NB4 (cell line): ENCODE measurements around the gene NPAS2.

Experiments used
- DNase-seq: peaks from one replicate; pipeline ENCODE4 v3.0.0; 2010; ENCODE audit warnings: low read depth
- H3K4me3 ChIP-seq: one replicate; pipeline ENCODE4 v1.5.1; 2011; ENCODE audit warnings: mild to moderate bottlenecking, low read depth, low read length, moderate library complexity
- MYC ChIP-seq: IDR thresholded peaks from 2 replicates; pipeline ENCODE4 v1.6.1; 2011; ENCODE audit warnings: low read depth, low read length
- POLR2A ChIP-seq: IDR thresholded peaks from 2 replicates; pipeline ENCODE4 v1.6.1; 2011; ENCODE audit warnings: mild to moderate bottlenecking; ENCODE audit not compliant: insufficient read length; ENCODE audit errors: extremely low read depth
- TF ChIP-seq, protein P1 (sequence below): IDR thresholded peaks from one replicate; pipeline ENCODE4 v1.5.1; 2012; ENCODE audit warnings: low read depth, low read length
- TF ChIP-seq, protein P2 (sequence below): IDR thresholded peaks from 2 replicates; pipeline ENCODE4 v1.6.1; 2011; ENCODE audit warnings: low read depth, low read length

The NPAS2 gene

DNA sequence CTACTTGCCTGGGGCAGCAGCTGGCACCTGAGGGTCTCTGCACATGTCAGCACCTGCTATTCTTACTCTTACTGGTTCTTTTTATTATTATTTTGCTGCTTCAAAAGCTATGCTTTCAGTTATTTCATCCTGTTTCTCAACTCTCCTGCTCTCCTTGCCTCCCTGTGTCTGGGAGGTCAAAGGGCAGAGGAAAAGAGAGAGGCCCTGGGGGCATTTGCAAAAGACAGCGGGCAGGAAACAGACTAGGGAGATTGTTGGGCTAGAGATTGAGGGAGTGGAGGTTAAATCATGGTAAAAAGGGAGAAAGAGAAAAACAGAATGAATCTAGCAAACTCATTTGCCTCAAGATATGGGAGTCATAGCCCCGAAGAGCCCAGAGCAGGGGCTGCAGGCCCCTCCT, 161.1 kb downstream of the NPAS2 start:
- DNase-seq, result no peak
- TF ChIP-seq, protein P1, sequence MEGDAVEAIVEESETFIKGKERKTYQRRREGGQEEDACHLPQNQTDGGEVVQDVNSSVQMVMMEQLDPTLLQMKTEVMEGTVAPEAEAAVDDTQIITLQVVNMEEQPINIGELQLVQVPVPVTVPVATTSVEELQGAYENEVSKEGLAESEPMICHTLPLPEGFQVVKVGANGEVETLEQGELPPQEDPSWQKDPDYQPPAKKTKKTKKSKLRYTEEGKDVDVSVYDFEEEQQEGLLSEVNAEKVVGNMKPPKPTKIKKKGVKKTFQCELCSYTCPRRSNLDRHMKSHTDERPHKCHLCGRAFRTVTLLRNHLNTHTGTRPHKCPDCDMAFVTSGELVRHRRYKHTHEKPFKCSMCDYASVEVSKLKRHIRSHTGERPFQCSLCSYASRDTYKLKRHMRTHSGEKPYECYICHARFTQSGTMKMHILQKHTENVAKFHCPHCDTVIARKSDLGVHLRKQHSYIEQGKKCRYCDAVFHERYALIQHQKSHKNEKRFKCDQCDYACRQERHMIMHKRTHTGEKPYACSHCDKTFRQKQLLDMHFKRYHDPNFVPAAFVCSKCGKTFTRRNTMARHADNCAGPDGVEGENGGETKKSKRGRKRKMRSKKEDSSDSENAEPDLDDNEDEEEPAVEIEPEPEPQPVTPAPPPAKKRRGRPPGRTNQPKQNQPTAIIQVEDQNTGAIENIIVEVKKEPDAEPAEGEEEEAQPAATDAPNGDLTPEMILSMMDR, result no peak
- TF ChIP-seq MYC, result no peak
- TF ChIP-seq, protein P2, sequence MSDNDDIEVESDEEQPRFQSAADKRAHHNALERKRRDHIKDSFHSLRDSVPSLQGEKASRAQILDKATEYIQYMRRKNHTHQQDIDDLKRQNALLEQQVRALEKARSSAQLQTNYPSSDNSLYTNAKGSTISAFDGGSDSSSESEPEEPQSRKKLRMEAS, result no peak
- TF ChIP-seq POLR2A, result no peak
- no peak overlapping the region for H3K4me3 ChIP-seq

- no peak for DNase-seq
- no peak overlapping the region for H3K4me3 ChIP-seq
- TF ChIP-seq POLR2A (no peak), MYC (no peak)
- TF ChIP-seq, protein P2, result no peak
- TF ChIP-seq, protein P1, result no peak
Measured at GRCh38 chr2:100982431-100982861, 162.5 kb downstream of the NPAS2 start.

DNA sequence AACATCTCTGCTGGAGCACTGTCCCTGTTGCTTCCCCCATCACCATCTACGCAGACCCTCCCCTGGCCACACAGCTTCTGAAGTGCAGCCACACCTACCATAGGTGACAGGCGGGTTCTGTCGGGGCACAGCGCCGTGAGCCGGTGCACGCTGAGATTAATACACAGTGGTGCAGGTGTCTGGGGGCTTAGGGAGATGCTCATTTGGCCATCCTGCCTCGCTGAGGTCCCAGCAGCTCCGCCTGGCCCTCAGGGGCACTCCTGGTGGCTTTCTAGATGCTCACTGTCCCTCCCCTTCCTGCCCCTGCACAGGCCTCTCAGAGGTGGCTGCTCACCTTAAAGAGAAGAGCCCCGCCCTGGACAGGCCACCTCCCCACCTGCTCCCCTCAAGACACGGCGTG, 163.3 kb downstream of the NPAS2 start:
- DNase-seq, result no peak
- no peak overlapping the region for H3K4me3 ChIP-seq
- TF ChIP-seq, protein P1, result no peak
- TF ChIP-seq MYC, result no peak
- TF ChIP-seq POLR2A, result no peak
- TF ChIP-seq, protein P2, result no peak

DNA sequence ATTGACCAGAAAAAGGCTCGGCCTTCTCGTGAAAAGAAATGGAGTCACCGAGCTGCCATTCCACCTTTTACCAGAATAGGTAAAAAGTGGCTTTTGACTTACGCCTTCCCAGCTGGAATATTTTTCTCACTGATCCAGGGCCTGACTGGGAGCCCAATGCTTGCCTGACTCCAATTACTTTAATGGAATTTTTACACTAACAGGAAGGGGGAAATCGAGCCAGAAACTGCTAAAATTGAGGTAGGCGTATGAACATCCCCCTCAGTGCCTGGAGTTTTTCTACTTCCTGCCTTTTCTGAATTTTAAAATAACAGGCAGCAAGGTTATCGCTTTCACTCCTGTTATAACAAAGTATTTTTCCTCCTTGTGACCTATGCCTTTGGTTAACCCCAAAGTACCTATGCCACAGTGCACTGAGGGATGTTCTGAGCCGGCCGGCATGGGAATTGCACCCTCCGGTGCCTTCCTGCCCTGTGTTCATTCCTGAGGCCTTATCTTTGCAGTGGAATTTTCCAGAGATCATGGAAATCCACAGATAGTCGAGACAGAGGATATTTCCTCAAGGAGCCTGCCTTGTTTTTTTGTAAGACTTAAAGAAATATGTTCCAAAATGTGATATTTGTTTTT, 163.9 kb downstream of the NPAS2 start:
- no peak overlapping the region for H3K4me3 ChIP-seq
- TF ChIP-seq MYC (no peak), POLR2A (no peak)
- TF ChIP-seq, protein P2, result no peak
- TF ChIP-seq, protein P1, result no peak
- no peak for DNase-seq

DNA sequence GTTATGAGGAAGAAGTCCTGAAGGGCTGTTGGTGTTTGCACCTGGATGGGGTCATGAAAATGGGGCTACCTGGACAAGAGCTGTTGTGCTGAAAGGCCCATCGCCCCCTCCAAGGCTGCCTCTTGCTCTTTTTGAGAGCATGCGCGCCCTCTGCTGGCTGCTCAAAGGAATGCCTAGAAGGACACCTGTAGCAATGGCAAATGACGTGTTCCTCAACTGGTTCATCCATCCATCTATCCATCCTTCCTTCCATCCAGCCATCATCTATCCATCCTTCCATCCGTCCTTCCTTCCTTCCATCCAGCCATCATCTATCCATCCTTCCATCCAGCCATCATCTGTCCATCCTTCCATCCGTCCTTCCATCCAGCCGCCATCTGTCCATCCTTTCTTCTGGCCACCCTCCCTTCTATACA, 165.0 kb downstream of the NPAS2 start:
- DNase-seq, result peak; percentile 81
- no peak overlapping the region for H3K4me3 ChIP-seq
- no peak for TF ChIP-seq MYC
- TF ChIP-seq, protein P1, result peak; percentile 83

DNA sequence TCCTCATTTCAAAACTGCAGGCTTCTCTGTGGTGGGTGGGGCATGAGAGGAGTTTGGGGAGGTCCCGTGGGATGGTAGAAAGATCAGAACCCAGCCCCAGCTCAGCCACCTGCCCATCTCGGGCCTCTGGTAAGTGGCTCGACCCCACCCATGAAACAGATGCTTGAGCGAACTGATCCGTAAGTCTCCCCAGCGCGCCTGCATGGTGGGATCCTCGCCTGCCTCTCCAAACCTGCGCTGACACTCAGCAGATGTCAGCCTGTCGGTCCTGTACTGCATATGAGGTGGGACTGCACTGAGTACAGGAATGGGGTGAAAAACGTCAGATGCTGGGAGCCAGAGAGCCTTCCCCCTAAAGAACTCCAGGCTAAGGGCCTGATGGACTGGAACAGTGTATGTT, 166.2 kb downstream of the NPAS2 start:
- no peak for DNase-seq
- no peak overlapping the region for H3K4me3 ChIP-seq
- TF ChIP-seq POLR2A (no peak), MYC (no peak)
- TF ChIP-seq, protein P2, result no peak
- TF ChIP-seq, protein P1, result no peak
